HG03025 (cell line): ENCODE results near the gene ADAMTSL3.

ENCODE experiments used
- ATAC-seq: cut with Tn5 transposase; IDR thresholded peaks from one replicate; pipeline ENCODE4 v1.9.1; 2021; ENCODE audit warnings: mild to moderate bottlenecking, moderate library complexity; ENCODE audit not compliant: unreplicated experiment, low FRiP score

The ADAMTSL3 gene

GRCh38 chr15:83816124-83816883, 162.4 kb downstream of the ADAMTSL3 start:
- no peak for ATAC-seq

DNA sequence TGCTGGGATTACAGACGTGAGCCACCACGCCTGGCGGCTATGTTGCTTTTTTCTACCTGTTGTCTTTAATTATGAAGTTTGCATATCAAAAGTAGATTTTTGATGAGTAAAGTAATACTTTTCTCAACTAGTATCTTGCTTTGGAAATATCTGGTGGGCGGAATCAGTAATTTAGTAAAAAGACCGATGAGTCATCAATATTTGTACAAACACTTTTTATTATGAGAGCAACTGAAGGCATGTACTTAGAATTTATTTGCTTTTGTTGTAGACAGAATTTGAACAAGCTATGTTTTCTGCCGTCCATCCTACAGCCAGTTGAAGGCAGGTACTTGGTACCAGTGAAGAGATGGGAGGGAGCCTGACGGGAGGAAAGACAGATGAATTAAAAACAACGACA, 164.7 kb downstream of the ADAMTSL3 start:
- no peak for ATAC-seq

- no peak for ATAC-seq
These were observed 176.5 kb downstream of the ADAMTSL3 start for GRCh38 chr15:83830381-83830780.

DNA sequence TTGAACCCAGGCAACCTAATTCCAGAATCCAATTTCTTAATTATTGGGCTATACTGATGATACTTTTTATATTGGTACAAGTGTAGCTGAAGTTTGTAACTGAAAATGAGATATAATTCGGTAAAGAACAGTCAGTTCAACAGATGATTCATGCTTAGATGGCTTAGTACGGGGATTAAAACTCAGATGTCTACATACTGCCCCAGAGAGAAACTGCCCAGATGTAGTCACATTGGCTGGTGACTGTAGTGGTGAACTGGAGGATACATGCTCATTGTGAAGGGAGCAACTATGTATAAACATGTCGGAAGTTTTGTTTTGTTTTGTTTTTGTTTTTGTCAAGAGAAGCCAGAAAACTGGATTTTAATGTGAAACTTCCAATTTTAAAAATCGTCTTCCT, 179.6 kb downstream of the ADAMTSL3 start:
- ATAC-seq, result no peak

DNA sequence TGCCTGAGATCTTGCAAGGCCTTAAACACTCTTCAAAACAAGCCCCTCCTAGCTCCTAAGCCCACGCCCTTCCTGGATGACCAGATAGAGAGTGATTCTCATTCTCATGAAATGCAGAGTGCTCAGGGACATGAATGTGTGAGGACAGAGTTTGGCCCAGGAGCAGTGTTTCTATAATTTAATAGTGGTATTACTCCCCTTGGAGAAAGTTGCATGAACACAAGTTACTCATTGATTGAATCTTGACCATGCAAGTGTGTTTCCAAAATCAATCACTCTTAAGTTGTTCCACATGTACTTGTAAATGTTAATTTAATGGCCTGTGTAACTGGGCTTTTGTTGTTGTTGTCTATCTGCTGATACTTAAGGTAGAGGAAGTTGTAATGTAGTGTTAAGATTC, 181.6 kb downstream of the ADAMTSL3 start:
- ATAC-seq, result no peak

GRCh38 chr15:83837945-83838571, 184.1 kb downstream of the ADAMTSL3 start:
- no peak for ATAC-seq

GRCh38 chr15:83838763-83839162, 184.8 kb downstream of the ADAMTSL3 start:
- no peak for ATAC-seq

DNA sequence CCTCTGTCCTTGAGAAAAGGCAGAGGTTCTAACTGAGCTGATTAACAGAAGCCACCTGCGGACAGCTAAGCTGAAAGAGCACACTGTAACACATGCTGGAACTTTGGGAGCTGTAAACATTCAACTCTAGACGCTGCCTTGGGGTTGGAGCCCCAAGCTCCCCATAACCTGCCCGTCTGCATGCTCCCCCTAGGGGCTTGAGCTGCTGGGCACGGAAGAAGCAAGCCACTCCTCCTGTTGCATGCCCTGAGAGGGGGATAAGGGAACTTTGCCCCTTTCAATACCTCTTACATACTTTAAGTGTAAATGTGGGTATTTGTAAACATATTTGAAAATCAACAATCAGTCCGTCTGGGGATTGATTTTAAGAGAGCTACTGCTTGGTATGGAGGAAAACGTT, 188.4 kb downstream of the ADAMTSL3 start:
- no peak for ATAC-seq

DNA sequence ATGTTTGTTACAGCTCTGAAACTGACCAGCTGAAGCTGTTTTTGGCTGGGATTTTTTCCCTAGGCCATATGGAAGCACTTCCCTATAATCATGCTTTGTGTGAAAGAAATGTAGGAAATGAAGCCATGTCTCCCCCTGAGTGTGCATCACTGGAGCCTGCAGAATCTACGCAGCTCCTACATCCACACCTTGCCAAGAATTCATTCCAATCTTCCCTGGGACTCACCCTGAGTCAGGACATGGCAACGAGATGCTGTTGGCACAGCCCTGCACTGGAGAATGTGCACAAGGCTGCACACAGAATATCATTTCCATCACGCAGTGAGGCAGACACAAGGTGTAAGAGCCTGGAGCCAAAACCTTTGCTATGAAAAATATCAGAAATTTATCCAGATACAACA, 189.5 kb downstream of the ADAMTSL3 start:
- ATAC-seq, result no peak

DNA sequence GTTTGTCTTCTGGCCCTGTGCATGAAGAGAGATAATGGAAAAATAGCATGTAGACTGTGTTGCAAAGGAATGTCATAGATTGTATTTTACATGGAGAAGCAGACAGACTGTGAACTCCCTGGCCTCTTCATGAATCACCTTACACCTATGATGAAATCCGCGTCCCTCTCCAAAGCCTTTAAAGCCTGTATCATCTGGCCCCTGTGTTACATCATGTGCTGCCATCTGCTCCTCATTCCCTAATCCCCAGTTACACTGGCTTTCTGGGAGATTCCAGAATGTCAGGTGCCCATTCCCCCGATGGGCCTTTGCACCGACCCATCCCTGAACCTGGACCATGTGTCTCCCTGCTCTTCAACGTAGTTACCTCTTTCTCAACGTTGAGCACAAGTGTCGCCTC, 190.8 kb downstream of the ADAMTSL3 start:
- ATAC-seq, result no peak

DNA sequence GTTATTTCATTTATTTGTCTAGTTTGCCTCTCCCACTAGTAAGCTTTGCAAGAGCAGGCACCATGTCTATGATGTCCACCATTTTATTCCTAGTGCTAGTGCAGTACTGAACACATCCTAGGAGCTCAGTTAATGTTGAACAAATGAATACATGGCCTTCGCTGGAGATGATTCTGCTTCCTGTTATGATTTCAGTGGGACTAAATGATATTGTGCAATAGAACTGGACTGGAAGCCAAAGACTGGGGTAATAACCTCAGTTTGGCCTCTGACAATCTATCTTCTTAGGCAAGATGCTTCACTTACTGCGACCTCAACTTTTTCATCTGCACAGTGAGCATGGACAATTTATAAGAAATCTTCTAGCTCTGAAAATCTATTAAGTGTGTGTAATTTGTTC, 191.3 kb downstream of the ADAMTSL3 start:
- ATAC-seq, result no peak

- ATAC-seq, result no peak
These were observed 192.9 kb downstream of the ADAMTSL3 start for GRCh38 chr15:83846847-83847246.

- no peak for ATAC-seq
These were observed 194.6 kb downstream of the ADAMTSL3 start for GRCh38 chr15:83848315-83849050.

DNA sequence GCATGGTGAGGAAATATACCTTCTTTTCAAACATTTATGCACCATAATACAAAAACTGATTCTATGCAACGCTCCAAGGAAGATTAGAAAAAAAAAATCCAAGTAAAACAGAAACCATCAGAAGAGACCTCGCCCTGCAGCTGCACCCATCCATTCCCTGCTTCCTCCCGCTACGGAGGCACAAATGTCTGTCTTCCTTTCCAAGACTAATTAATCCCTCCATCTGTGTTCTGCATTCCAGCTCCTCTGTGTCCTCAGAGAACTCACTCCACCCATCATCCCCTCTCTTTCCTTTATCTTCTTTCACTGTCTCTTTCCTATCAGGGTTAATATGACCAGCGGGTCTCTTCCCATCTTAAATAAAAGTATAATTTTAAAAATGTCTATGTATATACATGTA, 196.1 kb downstream of the ADAMTSL3 start:
- no peak for ATAC-seq

DNA sequence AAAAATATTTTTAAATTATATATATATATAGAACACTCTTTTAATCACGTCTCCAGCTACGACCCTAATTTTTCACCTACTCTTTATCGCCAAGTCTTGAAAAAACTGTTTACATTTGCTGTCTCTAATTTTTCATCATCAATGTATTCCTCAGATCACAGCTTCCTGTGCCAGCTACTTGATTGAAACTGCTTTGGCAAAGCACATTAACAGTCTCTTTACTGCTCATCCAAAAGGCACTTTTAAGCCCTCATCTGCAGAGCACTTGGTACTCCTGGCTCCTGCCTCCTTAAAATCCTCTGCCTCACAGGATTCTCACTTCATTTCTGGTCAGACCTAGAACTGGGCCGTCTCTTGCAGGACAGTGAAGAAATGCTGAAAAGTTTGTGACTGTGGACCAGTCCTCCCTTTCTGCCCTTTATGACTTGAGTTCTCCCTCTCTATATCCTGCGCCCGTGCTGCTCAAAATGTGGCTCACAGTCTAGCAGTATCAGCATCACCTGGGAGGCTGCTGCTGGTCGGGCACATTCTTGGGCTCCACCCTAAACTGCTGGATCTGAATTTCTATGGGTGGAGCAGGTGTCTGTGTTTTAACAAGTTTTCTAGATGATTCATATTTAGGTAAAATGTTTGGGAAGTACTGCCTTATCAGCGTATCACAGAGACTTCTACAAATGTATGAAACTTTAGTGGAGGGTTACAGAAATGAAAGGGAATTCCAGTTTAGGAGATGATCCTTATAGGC, 196.8 kb downstream of the ADAMTSL3 start:
- ATAC-seq, result no peak

DNA sequence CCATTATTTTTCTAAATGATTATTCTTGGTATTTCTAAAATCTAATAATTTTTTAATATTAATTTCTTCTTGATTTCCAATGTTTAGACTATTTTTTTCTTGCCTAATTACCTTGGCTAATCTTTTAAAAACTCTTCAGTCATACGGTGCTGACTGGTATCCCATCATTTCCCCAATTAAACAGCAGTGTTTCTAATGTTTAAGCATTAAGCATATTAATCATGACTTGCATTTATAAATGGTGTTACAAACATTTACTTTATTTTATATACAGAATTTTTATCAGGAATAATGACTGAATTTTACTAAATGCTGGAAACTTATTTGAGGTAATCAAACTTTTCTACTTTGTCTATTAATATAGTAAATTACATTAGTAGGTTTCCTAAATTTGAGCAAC, 199.3 kb downstream of the ADAMTSL3 start:
- ATAC-seq, result no peak

DNA sequence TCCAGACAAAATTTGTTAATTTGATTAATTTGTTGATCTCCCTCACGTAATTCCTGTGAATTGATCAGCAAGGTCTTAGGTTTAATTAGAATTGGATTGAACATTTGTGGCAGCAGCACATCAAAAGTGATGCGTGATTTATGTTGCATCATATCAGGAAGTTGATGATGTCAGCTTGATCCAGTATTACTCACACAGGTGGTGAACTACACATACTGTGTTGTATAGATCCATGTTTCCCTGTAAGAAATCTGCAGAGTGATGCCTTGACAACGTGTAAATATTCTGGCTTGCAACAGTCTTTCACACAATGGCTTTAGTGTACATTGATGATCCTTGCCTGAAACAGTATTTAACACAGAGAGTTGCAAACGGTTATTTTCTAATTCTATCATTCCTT, 200.4 kb downstream of the ADAMTSL3 start:
- no peak for ATAC-seq

GRCh38 chr15:83854950-83855707, 201.2 kb downstream of the ADAMTSL3 start:
- ATAC-seq, result no peak

- ATAC-seq, result no peak
These were observed 202.0 kb downstream of the ADAMTSL3 start for GRCh38 chr15:83855956-83856355.

DNA sequence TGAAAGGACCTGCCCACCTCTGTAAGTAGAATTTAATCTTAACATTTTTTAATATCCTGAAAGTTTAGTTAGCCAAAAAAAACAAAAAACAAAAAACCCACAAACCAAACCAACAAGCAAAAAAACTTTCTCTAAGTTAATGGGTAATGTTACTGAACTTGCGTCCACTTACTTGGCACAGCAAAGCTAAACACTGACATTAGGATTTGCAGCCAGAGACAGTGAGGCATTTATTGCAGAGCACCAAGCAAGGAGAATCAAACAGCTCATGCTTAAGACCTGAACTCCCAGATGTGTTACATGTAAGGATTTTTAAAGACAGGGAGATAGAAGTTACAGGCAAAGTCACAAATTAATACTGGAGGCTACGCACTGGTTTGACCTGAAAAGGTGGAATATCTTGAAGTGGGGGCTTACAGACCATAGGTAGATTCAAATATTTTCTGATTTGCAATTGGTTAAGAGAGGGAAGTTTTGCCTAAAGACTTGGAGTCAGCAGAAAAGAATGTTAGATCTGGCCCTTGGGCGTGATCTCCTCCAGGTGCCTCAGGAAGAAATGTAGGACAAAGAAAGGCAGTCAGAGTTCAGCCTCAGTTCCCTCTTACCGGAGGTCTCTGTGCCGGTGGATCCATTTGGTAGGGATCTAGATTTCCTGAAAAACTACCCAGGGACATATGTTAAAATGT, 205.0 kb downstream of the ADAMTSL3 start:
- ATAC-seq, result no peak
